ES-I3 (cell line): Measurements from ENCODE around the gene STRA8.

ENCODE experiments used
- H3K36me3 ChIP-seq: 2 replicates; pipeline ENCODE4 v1.6.1; 2013; ENCODE audit warnings: mild to moderate bottlenecking, low read length, control low read depth, moderate library complexity; ENCODE audit not compliant: insufficient read depth
- H3K4me1 ChIP-seq: 2 replicates; pipeline ENCODE4 v1.6.1; 2013; ENCODE audit warnings: mild to moderate bottlenecking, control low read depth, low read length; ENCODE audit not compliant: insufficient read depth
- H3K9ac ChIP-seq: 2 replicates; pipeline ENCODE4 v1.6.1; 2013; ENCODE audit warnings: low read depth, mild to moderate bottlenecking, low read length, moderate library complexity
- H3K9me3 ChIP-seq: 2 replicates; pipeline ENCODE4 v1.6.1; 2013; ENCODE audit warnings: mild to moderate bottlenecking, low read length, moderate library complexity; ENCODE audit not compliant: control insufficient read depth, insufficient read depth

The STRA8 gene

DNA sequence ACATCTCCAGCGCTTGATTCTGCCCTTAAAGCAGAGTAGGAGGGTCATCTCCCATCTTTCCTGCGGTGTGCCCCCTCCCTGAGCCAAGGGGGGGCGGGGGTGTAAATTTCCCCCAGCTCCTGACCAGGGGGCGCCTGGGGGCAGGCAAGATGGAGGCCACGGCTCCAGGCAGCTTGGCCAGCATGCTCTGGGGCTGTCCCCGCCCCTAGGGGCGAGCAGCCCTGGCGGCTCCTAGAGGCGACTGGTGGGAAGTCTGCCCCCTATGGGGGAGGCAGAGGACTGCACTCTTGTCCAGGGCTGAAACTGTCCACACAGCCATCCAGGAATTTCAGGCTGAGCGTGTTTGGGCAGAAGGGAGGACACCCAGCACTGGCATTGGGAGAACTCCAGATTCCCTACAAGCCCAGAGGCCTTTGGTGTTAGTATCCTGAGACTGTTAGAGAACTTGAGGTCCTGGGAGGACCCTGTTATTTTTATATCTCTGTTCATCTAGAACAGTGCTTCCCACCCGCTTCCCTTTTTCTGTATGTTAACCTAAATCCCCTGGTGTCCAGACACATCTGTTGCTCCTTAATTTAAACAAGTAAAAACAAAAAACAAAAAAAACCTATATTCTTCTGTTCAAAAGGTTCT, 4.6 kb downstream of the STRA8 start:
- H3K4me1 ChIP-seq: no peaks in the 10 kb centered on the region

DNA sequence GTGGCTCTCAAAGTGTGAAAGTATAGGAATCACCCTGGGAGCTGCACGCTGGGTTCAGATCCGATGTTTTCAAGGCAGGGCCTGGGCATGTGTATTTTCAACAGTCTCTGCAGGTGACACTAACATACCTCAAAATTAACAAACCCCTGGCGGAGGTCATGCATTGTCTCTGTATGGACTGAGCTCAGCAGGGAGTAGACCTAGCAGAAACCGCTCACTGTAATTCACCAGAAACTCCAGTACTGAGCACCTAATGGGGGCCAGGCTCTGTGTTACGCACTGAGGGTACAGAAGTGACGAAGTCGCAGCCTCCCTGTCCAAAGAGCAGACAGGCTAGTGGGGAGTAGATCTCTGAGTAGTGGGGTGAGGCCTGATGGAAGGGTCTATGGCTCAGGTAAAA, 5.6 kb downstream of the STRA8 start:
- Histone ChIP-seq H3K9ac (no peak overlapping the region), H3K36me3 (no peaks in the 10 kb centered on the region), H3K4me1 (no peaks in the 10 kb centered on the region), H3K9me3 (no peaks in the 10 kb centered on the region)

More for the DNA sequence above, 4.6 kb downstream of the STRA8 start:
- Histone ChIP-seq H3K36me3 (no peaks in the 10 kb centered on the region), H3K9me3 (no peaks in the 10 kb centered on the region), H3K9ac (no peak overlapping the region)

DNA sequence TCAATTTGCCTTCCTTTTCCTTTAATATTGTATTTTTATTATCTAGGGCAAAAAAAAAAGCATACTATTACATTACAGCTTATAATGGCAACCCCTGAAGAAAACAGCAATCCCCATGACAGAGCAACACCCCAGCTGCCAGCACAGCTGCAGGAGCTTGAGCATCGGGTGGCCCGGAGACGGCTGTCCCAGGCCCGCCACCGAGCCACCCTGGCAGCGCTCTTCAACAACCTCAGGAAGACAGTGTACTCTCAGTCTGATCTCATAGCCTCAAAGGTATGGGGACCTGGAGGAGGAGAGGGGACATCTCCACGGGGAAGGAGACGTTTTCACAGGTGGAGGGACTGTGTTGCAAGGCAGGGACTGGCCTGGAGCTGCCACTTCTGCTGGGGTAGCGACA, 6.8 kb downstream of the STRA8 start:
- H3K36me3 ChIP-seq: no peaks in the 10 kb centered on the region
- H3K9me3 ChIP-seq: no peaks in the 10 kb centered on the region
- no peak overlapping the region for H3K9ac ChIP-seq
- no peaks in the 10 kb centered on the region for H3K4me1 ChIP-seq

DNA sequence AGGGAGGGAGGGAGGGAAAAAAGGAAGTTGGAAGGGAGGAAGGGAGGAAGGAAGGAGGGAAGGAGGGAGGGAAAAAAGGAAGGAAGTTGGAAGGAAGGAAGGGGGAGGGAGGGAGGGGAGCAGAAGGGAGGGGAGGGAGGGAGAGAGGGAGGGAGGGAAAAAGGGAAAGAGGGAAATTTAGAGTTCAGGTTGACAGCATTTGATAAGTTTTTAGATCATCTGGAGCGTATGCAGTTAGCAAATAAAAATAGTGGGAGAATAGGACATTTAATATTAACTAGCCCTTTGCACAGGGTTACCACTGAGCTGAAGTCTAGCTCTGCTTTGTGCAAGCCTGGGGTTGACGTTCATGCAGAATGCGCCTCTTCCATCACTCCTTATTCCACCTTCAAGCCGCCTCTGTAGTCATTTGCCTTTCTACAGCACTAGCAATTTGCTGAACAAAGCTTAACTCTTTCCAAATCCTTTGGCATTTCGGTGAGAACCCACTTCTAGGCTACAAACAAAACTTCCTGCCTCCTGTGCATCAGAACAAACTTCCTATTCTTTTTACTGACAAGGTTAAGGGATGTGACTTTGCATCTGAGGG, 8.6 kb downstream of the STRA8 start:
- H3K9me3 ChIP-seq: no peaks in the 10 kb centered on the region
- H3K4me1 ChIP-seq: no peaks in the 10 kb centered on the region
- no peaks in the 10 kb centered on the region for H3K36me3 ChIP-seq
- no peak overlapping the region for H3K9ac ChIP-seq

DNA sequence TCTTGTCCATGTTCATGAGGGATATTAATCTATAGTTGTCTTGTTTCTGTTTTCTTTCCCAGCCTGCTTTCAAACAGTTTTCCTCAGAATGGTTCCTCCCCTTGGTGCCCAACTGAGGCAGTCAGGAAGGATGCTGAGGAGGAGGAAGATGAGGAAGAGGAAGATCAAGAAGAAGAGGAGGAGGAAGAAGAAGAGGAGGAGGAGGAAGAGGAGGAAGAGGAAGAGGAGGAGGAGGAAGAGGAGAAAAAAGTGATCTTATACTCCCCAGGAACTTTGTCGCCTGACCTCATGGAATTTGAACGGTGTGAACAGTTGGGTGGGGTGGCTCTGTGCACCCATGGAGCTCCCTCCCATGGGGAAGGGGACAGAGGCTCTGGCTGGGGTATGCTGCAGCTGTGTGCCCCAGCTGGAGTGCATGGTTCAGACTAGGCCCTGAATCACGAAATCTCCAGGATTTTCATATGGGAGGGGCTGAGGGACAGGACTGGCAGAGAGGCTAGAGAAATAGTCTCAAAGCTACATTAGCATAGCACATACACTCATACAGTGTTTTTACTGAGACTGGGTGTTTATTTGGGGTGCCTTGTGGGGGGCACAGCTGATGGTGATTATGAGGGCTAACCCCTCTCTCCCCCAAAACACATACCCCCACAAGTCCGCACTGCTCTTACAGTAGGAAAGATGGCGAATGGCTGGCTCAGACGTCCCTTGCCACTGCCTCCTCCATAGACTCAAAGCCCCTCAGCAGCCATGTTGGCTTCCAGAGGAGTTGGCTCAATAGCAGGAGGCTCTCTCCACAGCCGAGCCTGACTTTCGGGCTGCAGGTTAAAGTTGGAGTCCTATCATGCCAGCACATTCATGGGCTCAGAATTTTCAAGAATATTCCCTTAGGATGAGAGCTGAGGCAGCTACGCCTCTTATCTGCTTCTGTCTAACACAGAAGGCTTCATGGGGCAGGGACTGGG, 11.9 kb downstream of the STRA8 start:
- Histone ChIP-seq H3K9me3 (no peaks in the 10 kb centered on the region), H3K9ac (no peak overlapping the region), H3K36me3 (no peaks in the 10 kb centered on the region), H3K4me1 (no peaks in the 10 kb centered on the region)

DNA sequence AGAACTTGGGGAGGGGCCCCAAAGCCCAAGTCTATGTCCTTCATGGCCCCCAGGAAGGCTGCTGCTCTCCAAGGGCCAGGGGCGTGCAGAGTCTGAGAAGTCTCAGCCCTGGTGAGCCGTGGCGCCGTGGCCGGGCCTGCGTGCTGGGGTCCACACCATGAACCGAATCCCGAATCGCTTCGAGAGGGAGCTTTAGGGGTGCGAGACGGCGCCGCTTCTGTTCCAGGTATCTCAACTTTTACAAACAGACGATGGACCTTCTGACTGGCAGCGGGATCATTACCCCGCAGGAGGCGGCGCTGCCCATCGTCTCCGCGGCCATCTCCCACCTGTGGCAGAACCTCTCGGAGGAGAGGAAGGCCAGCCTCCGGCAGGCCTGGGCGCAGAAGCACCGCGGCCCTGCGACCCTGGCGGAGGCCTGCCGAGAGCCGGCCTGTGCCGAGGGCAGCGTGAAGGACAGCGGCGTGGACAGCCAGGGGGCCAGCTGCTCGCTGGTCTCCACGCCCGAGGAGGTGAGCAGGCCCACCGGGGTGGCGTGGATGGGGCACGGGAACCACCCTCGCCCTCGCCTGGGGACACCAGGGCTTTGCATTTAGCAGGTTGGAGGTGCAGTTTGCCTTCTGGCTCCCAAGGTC, 12.7 kb downstream of the STRA8 start:
- Histone ChIP-seq H3K9me3 (no peaks in the 10 kb centered on the region), H3K9ac (no peak overlapping the region), H3K36me3 (no peaks in the 10 kb centered on the region), H3K4me1 (no peaks in the 10 kb centered on the region)

DNA sequence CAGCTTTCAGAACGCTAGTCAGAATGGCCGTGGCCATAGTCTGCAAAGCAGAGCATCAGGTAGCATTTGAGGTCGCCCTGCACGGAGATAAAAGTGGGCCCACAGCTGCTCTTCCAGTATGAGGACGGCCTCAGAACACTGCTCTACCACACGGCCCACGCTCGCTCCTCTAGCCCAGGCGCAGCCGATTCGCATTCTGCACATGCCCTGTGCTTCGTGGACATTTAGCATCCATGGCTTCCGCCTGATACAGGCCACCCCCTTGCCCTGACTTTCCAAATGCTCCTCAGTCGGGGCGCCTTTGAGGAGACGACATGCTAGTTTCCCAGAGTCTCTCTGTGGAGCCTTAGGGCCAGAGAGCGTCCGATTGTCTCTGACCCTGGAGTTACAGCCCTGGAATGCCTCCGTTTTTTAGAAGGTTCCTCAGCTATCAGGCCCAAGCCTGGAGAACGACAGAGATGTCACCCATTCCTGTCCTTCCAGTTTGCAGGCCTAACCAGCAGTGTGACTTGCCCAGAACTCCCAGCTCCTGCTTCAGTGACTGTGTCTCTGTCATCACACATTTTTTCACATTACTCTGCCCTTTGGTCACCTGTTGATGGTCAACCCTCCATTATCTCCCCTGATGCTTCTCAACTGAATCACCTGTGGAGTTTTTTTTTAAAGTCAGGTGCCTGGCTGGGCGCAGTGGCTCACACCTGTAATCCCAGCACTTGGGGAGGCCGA, 14.3 kb downstream of the STRA8 start:
- no peak overlapping the region for H3K9ac ChIP-seq
- H3K36me3 ChIP-seq: no peaks in the 10 kb centered on the region
- H3K4me1 ChIP-seq: no peaks in the 10 kb centered on the region
- H3K9me3 ChIP-seq: no peaks in the 10 kb centered on the region

DNA sequence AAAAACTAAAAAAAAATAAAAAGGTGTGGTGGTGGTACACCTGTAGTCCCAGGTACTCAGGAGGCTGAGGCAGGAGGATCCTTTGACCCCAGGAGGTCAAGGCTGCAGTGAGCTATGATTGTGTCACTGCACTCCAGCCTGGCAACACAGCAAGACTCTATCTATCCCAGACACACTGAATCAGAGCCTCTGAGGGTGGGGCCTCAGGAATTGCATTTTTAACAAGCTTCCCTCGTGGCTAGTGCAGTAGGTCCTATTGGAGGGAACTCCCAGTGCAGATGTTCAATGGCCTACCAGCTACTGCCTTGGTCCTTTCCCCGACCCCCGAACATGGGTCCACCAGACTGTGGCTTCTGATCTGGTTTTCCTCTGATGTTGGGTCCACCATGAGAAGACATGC, 14.9 kb downstream of the STRA8 start:
- H3K9ac ChIP-seq: no peak overlapping the region
- no peaks in the 10 kb centered on the region for H3K4me1 ChIP-seq
- no peaks in the 10 kb centered on the region for H3K36me3 ChIP-seq
- H3K9me3 ChIP-seq: no peaks in the 10 kb centered on the region

DNA sequence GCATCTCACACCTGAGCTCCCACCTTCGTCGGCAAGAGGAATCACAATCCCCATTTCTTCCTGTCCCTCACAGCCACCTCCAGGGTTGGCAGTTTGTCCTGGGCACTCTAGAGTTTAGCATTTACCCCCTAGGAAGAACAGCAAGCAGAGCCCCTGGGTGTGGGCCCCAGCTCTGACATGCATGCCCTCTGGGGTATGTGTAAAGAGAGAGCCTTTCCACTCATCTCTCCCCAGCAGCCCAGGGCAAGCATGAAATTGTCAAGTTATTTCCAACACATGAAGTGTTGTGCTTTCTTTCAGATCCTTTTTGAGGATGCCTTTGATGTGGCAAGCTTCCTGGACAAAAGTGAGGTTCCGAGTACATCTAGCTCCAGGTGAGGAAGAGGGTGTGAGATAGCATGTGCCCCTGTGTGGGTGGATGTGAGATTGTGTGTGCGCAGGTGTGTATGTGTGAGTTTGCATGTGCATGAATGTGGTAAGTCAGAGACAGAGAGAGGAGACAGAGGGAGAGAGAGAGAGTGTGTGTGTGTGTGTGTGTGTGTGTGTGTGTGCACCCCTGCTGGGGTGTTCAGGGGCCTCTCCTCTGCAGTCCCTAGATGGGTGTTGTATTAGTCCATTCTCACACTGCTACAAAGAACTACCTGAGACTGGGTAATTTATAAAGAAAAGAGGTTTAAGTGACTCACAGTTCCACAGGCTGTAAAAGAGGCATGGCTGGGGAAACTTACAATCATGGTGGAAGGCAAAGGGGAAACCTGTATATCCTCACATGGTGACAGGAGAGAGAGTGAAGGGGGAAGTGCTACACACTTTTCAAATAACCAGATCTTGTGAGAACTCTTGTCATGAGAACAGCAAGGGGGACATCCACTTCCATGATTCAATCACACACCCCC, 18.1 kb downstream of the STRA8 start:
- Histone ChIP-seq H3K36me3 (no peaks in the 10 kb centered on the region), H3K9me3 (no peaks in the 10 kb centered on the region), H3K9ac (no peak overlapping the region), H3K4me1 (peaks cover 4% of the 10 kb centered on the region; the same call in 1 of the 2 replicates)

DNA sequence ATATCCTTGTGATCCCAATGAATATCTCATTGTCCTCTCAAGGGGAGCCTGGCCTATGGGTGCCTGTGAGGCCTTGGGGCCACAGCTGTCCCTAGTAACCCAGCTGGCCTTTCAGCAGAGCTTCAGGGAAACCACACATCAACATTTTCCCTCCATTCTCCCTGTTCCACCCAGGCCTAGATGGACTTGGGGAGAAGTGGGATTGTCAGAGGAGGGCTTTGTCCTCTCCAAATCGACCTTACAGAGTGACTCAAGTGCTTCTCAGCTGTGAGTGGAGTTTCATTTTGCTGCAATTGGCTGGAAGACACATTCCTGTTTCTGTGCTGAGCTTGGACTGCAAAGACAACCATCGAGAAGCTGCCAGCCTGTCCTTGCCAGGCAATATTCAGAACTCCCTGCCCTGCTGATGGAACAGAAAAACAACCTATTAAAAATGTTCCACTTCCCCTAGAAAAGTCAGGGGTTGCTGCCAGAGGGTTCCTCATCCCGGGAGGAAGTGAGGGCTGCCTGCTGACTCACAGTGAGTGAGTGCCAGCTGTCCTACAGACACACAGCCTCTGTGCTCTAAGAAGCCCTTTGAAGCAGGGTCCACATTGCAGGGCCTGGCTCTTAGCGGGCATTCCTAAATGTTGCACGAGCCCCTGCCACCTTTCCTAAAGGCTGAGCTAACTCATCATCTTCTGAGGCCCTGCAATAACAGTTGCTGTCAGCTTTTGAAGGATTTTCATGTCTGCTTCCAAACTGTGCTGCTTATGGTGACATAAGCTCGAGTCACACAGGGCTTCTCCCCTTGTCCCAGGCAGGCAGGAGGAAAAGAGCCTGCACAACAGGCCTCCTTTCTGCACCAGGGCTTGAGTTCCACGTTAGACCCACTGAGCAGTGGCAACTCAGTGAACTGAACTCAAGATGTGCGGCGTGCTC, 20.5 kb downstream of the STRA8 start:
- Histone ChIP-seq H3K9me3 (no peaks in the 10 kb centered on the region), H3K36me3 (no peaks in the 10 kb centered on the region), H3K4me1 (peaks cover 4% of the 10 kb centered on the region; the same call in 1 of the 2 replicates), H3K9ac (no peak overlapping the region)

DNA sequence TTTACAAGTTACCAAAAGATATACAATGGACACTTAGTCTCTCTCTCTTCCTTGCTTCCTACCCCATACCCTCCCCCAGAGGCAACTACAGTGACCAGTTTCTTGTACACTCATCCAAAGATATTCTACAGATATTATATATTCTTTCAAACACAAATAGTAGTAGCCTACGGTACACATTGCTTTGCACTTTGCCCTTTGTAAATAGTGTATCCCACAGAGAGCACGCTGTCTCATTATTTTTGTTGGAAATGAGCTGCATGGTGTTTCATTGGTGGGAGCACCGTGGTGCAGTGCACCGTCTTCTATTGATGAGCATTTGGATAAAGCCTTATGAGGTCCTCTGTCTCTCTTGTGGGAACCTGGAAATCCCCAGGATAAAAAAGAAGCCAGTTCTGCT, 24.2 kb downstream of the STRA8 start:
- Histone ChIP-seq H3K9ac (no peak overlapping the region), H3K9me3 (no peaks in the 10 kb centered on the region), H3K4me1 (peaks cover 4% of the 10 kb centered on the region; the same call in 1 of the 2 replicates), H3K36me3 (no peaks in the 10 kb centered on the region)

DNA sequence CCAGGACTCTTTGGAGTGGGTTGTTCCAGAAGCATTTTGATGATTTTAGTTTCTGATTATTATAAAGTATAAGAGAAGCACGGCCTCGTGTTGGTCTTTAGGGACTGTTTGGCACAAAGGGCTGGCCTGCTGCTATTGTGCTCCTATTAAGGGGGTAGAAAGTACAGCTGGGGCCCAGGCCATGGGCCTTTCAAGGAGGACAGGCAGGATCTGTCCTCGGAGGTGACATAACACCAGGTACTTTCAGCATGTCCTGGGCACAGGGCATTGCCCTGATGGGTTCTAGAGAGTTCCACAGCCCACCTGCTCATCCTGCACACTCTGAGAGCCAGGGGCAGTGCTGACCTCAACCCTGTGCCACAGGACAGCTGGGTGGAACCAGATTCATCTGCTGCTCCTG, 24.9 kb downstream of the STRA8 start:
- H3K36me3 ChIP-seq: no peaks in the 10 kb centered on the region
- H3K9ac ChIP-seq: no peak overlapping the region
- H3K4me1 ChIP-seq: peaks cover 4% of the 10 kb centered on the region; the same call in 1 of the 2 replicates
- no peaks in the 10 kb centered on the region for H3K9me3 ChIP-seq
